Nephron (organoid): ENCODE results near the gene ARHGEF33.
"Not testable (repeated sequence)": the region's sequence is repeated elsewhere in the genome, so short reads cannot be mapped to it uniquely, and the experiment has no call there.

Experiments
- H3K27ac Mint-ChIP-seq, 3 experiments: 2 replicates each; pipeline ENCODE4 v1.8.0; 2020; ENCODE audit warnings: mixed read lengths in 3 of 3, mild to moderate bottlenecking in 2 of 3, moderate library complexity in 1 of 3
- H3K27me3 Mint-ChIP-seq: 2 replicates; pipeline ENCODE4 v1.8.0; 2021; ENCODE audit warnings: low read depth, mild to moderate bottlenecking, moderate library complexity, mixed read lengths
- H3K36me3 Mint-ChIP-seq: 2 replicates; pipeline ENCODE4 v1.8.0; 2020; ENCODE audit warnings: low read depth, mixed read lengths
- H3K4me1 Mint-ChIP-seq: 2 replicates; pipeline ENCODE4 v1.8.0; 2020; ENCODE audit warnings: mixed read lengths
- H3K4me3 Mint-ChIP-seq, 3 experiments: 2 replicates each; pipeline ENCODE4 v1.8.0; 2020; ENCODE audit warnings: mild to moderate bottlenecking in 3 of 3, mixed read lengths in 3 of 3, moderate library complexity in 2 of 3
- H3K9me3 Mint-ChIP-seq: 2 replicates; pipeline ENCODE4 v1.8.0; 2020; ENCODE audit warnings: mixed read lengths
- CTCF ChIP-seq, 3 experiments: fragments of 200-600 bp; sonication (generic); IDR thresholded peaks; one replicate each; pipeline ENCODE4 v1.5.0; 2021; ENCODE audit warnings: antibody characterized with exemption in 3 of 3; ENCODE audit not compliant: unreplicated experiment in 3 of 3

Gene ARHGEF33

DNA sequence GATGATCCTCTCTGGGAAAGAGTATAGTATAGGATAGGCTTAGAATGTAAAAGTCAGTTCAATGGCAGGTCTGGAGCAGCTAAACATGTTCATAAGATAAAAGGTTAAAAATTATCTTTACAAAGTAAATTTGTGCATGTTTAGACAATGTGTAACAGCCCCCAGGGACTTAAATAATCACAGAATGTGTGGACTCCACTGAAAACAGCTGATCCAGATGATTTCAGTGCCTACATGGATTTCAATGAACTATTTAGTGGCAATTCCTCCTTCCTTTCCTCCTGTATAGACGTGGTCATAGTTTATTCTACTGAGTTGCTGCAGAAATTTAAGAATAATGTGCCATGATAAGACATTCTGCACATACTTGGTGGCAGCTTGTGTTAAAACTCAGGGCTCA is 42.9 kb downstream of the ARHGEF33 start:
- Mint-ChIP-seq H3K9me3 (no peaks in the 10 kb centered on the region), H3K27me3 (no peaks in the 10 kb centered on the region), H3K4me1 (no peaks in the 10 kb centered on the region), H3K36me3 (no peaks in the 10 kb centered on the region), H3K4me3 (no peak overlapping the region), H3K27ac (no peak overlapping the region)
- TF ChIP-seq CTCF (IDR thresholded peaks at IDR 0.05; ENCODE audit: unreplicated experiment in 3 of 3), result no peak

DNA sequence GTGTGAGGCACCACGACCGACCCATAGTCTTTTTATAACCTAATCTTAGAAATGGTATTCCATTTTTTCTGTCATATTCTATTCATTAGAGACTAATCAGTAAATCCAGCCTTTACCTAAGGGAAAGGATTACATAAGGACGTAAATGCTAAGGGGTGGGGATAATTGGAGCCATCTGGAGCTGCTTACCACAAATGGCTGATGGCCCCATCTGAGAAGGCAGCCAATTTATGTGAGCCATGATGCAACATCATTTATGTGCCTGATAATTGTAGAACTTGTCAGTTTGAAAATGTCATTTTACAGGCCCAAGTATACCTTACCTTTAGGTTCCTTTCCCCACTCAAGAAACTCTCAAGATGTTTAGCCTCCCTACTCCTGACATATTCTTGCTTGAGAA is 44.0 kb downstream of the ARHGEF33 start:
- Mint-ChIP-seq H3K27me3 (no peaks in the 10 kb centered on the region), H3K4me3 (no peak overlapping the region), H3K9me3 (no peaks in the 10 kb centered on the region), H3K27ac (no peak overlapping the region), H3K36me3 (no peaks in the 10 kb centered on the region), H3K4me1 (no peaks in the 10 kb centered on the region)
- TF ChIP-seq CTCF (IDR thresholded peaks at IDR 0.05; ENCODE audit: unreplicated experiment in 3 of 3), result no peak

GRCh38 chr2:38934742-38935141 is 45.1 kb downstream of the ARHGEF33 start:
- no peaks in the 10 kb centered on the region for H3K9me3 Mint-ChIP-seq
- H3K4me1 Mint-ChIP-seq, result no peaks in the 10 kb centered on the region
- H3K4me3 Mint-ChIP-seq, result no peak overlapping the region
- no peak for TF ChIP-seq CTCF (IDR thresholded peaks at IDR 0.05; ENCODE audit: unreplicated experiment in 3 of 3)
- H3K27ac Mint-ChIP-seq, result no peak overlapping the region
- H3K27me3 Mint-ChIP-seq, result no peaks in the 10 kb centered on the region
- H3K36me3 Mint-ChIP-seq, result no peaks in the 10 kb centered on the region

DNA sequence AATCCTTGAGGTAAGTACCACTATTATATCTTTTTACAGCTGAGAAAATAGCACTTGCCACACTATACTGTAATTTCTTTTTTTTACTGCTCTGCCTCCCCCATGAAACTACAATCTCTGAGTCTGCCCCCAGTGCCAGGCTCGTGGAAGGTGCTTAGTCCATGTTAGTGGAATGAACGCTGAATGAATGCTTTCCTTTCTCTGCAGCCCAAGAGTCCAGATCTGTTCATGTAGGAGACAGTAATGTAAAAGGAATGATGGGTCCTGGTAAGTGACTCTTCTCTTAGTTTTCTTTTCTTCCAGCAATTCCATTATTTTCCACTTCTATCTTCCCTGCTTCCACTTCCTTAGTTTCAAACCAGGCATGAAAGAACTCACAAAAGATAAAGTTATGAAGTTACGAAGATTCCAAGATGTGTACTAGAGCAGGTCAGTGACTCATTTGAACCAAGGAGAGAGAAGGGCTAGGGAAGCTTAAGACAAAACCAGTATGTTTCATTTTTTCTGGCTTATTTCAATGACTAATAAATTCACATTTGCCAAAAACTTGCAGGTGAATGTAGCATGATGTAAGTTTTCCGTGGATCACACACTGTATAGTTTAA is 46.0 kb downstream of the ARHGEF33 start:
- no peaks in the 10 kb centered on the region for H3K4me1 Mint-ChIP-seq
- TF ChIP-seq CTCF (IDR thresholded peaks at IDR 0.05; ENCODE audit: unreplicated experiment in 3 of 3), result no peak
- no peaks in the 10 kb centered on the region for H3K27me3 Mint-ChIP-seq
- no peaks in the 10 kb centered on the region for H3K36me3 Mint-ChIP-seq
- H3K4me3 Mint-ChIP-seq, result no peak overlapping the region
- no peaks in the 10 kb centered on the region for H3K9me3 Mint-ChIP-seq
- H3K27ac Mint-ChIP-seq, result no peak overlapping the region

DNA sequence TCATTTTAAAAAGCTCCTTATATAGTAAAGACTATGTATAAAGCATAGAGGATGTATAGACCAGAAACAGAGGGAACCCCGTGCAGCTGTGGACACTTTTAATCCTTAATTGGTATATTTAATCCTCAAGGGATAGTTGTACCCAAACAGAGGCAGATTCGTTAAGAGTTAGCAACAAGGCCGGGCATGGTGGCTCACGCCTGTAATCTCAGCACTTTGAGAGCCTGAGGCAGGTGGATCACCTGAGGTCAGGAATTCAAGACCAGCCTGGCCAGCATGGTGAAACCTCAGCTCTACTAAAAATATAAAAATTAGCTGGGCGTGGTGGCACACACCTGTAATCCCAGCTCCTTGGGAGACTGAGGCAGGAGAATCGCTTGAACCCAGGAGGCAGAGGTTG is 46.8 kb downstream of the ARHGEF33 start:
- H3K36me3 Mint-ChIP-seq, H3K27me3 Mint-ChIP-seq, H3K9me3 Mint-ChIP-seq, H3K4me1 Mint-ChIP-seq, H3K4me3 Mint-ChIP-seq, H3K27ac Mint-ChIP-seq: not testable (repeated sequence)

DNA sequence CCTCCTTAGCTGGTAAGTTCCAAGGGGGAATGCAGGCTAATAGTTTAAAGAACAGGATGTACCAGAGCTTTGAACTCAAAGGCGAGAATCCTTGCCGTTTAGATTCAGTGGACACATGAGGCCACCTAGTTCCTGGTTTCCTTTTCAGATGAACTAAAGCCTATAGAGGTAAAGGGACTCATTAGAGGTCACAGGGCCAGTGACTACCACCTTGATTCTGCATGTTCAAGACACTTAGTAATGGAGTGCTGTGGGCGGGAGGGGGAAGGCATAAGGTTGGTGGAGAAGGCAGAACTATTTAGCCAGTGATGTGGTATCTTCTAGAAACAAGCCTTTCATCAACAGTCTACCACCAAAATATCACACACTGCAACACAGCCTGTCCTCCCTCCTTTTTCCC is 47.9 kb downstream of the ARHGEF33 start:
- TF ChIP-seq CTCF (IDR thresholded peaks at IDR 0.05; ENCODE audit: unreplicated experiment in 3 of 3), result no peak
- Mint-ChIP-seq H3K4me3 (no peak overlapping the region), H3K27ac (no peak overlapping the region), H3K9me3 (no peaks in the 10 kb centered on the region), H3K4me1 (no peaks in the 10 kb centered on the region), H3K27me3 (no peaks in the 10 kb centered on the region), H3K36me3 (no peaks in the 10 kb centered on the region)
